ENCODE data around the gene RPL14.

Gene RPL14

GRCh38 chr3:40456940-40457823 lies at the start of gene RPL14:
RPL14 (plus strand) TSS chr3:40457339; CDS start chr3:40457472, 133 bp downstream.
- H3K4me3 ChIP-seq (replicated peaks; ENCODE audit: low read depth, low read length) = peak within 1 kb of the TSS; percentile 94
- peaks cover 2% of the 10 kb centered on the region for H3K36me3 ChIP-seq (ENCODE audit: control insufficient read depth, insufficient read depth, low read length)
- no peaks in the 10 kb centered on the region for H3K27me3 ChIP-seq (replicated peaks; ENCODE audit: control insufficient read depth, insufficient read depth, low read length)
- TF ChIP-seq CTCF (IDR thresholded peaks at IDR 0.05; ENCODE audit: insufficient read depth, low read length, poor library complexity, severe bottlenecking) = no peak
- DNase-seq (ENCODE audit: extremely low read depth, insufficient read length) = peak; percentile 91

GRCh38 chr3:40407611-40408010 lies 49.5 kb upstream of the RPL14 start:
- no peaks in the 10 kb centered on the region for H3K36me3 ChIP-seq (ENCODE audit: control insufficient read depth, insufficient read depth, low read length)
- DNase-seq (ENCODE audit: extremely low read depth, insufficient read length) = no peak
- H3K4me3 ChIP-seq (replicated peaks; ENCODE audit: low read depth, low read length) = no peak overlapping the region
- TF ChIP-seq CTCF (IDR thresholded peaks at IDR 0.05; ENCODE audit: insufficient read depth, low read length, poor library complexity, severe bottlenecking) = no peak
- no peaks in the 10 kb centered on the region; the same call in 1 of the 2 replicates for H3K27me3 ChIP-seq (replicated peaks; ENCODE audit: control insufficient read depth, insufficient read depth, low read length)

- no peaks in the 10 kb centered on the region for H3K36me3 ChIP-seq (ENCODE audit: control insufficient read depth, insufficient read depth, low read length)
- TF ChIP-seq CTCF (IDR thresholded peaks at IDR 0.05; ENCODE audit: insufficient read depth, low read length, poor library complexity, severe bottlenecking) = no peak
- H3K4me3 ChIP-seq (replicated peaks; ENCODE audit: low read depth, low read length) = no peak overlapping the region
- no peak for DNase-seq (ENCODE audit: extremely low read depth, insufficient read length)
- no peaks in the 10 kb centered on the region; the same call in 1 of the 2 replicates for H3K27me3 ChIP-seq (replicated peaks; ENCODE audit: control insufficient read depth, insufficient read depth, low read length)
Observed at GRCh38 chr3:40414270-40414669, 42.9 kb upstream of the RPL14 start.

GRCh38 chr3:40417845-40418543 lies 39.1 kb upstream of the RPL14 start:
- H3K27me3 ChIP-seq (replicated peaks; ENCODE audit: control insufficient read depth, insufficient read depth, low read length) = no peaks in the 10 kb centered on the region
- H3K36me3 ChIP-seq (ENCODE audit: control insufficient read depth, insufficient read depth, low read length) = no peaks in the 10 kb centered on the region
- no peak overlapping the region for H3K4me3 ChIP-seq (replicated peaks; ENCODE audit: low read depth, low read length)
- TF ChIP-seq CTCF (IDR thresholded peaks at IDR 0.05; ENCODE audit: insufficient read depth, low read length, poor library complexity, severe bottlenecking) = no peak
- no peak for DNase-seq (ENCODE audit: extremely low read depth, insufficient read length)

- DNase-seq (ENCODE audit: extremely low read depth, insufficient read length) = no peak
- TF ChIP-seq CTCF (IDR thresholded peaks at IDR 0.05; ENCODE audit: insufficient read depth, low read length, poor library complexity, severe bottlenecking) = no peak
- no peaks in the 10 kb centered on the region for H3K36me3 ChIP-seq (ENCODE audit: control insufficient read depth, insufficient read depth, low read length)
Observed at GRCh38 chr3:40422861-40423260, 34.3 kb upstream of the RPL14 start.

More at GRCh38 chr3:40422861-40423260, 34.3 kb upstream of the RPL14 start:
- Histone ChIP-seq H3K4me3 (replicated peaks; ENCODE audit: low read depth, low read length) (no peak overlapping the region), H3K27me3 (replicated peaks; ENCODE audit: control insufficient read depth, insufficient read depth, low read length) (no peaks in the 10 kb centered on the region)
